ENCODE measurements around the gene SLC26A1.

SLC26A1 gene

DNA sequence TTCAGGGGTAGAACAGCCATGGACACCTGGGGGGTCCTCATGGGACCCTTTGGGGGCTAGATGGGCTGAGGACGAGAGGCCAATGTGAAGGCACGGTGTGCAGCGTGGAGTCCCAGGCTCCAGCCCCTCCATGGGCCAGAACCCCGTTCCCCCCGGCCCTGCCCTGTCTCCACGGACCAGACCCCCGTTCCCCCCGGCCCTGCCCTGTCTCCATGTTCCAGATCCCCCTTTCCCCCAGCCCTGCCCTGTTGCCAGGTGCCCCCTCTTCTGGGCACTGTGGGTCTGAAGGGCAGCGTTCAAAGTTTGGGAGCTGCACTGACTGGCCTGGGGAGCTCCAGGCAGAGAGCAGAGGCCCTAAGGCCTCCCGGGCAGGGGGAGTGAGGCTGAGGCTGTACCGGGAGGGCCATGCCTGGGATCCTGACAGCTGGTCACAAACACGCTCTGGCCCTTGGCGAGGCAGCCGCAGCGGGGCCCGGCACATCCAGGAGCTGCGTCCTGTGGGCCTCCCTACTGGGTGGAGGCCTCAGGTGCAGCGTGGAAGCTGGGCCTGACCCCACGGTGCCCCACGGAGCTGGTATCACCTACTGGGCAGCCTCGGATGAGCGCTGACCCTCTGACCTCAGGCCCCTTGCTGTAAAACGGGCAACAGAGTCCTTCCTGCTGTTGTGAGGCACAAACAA, 28.7 kb downstream of the SLC26A1 start:
- DNase-seq: no peak

DNA sequence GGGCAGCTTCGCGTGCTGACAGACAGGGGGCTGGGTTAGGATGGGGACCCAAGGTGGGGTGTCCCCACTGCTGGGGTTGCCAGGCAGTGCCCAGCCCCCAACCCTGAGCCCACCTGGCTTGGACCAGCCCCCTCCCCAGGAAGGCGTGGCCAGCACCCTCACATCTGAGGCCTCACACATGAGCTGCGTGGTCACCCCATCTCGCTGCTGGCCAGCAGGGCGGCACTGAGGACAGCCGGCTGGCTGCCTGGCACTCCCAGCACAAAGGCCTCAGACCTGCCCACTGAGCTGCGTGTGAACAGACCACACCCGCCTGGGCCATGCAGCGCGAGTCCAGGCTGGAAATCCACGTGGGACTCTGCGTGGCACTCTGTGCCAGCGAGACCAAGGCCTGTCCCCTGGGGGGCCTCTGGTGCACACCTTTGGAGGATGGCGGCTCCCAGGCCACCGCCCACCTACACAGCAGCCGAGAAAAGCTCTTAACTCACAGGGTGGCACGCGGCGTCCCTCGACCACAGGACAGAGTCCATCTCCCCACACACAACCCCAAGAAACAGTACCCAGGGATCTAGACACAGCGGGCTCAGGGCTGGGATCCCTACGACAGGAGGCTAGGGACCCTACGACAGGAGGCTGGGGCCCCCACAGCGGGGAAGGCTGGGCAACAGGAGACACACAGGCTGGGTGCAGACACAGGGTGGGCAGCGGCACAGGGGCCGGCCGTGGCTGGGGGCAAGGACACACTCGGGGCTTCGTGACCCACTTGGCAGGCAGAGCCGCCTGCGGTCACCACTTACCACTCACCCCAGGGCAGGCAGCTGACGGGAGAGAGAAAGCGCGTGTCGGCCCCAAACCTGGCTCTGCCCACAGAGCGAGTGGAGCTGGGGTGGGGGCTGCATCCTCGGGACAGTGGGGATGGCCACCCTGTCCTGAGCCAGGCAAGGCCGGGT, 29.7 kb downstream of the SLC26A1 start:
- no peak for DNase-seq

DNA sequence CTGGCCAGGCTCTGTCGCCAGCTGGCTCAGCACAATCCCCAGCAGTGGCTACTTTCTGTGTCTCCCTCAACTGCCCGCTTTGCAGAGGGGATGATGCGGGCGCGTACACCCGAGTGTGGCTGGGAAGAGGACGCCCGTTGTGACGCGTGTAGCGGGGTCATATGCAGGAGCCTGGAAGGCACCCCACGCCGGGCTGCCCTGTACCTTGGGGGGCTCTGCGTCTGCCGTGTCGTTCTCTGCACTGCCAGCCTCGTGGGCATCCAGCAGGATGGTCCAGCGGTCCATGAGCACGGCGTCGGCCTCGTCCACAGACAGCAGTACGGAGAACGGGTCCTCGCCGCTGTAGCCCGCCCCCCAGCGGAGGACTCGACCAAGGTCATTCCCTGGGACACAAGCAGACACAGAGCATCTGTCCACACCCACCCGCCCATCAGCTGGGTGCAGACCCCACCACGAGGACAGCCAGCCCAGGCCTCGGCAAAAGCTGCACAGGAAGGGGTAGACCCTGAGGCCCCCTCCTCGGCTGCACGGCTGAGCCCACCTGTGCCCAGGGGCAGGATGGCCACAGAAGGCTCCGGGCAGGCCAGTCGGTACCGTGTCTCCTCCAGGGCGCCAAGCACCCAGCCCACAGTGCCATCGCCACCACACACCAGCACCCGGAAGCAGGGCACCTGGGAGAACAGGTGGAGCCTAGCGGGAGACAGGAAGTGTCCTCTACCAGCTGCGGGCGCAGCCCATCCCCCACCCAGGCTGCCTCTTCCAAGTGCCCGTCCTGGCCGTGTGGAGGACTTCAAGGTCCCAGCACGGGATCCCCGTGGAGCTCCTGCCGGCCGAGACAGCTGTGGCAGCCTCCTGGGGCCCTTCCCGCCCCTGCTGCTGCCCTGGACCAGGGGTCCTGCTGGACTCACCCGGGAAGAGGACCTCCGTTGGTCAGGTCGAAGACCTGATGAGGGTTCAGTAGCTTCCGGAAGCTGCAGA, 30.7 kb downstream of the SLC26A1 start:
- DNase-seq: no peak

DNA sequence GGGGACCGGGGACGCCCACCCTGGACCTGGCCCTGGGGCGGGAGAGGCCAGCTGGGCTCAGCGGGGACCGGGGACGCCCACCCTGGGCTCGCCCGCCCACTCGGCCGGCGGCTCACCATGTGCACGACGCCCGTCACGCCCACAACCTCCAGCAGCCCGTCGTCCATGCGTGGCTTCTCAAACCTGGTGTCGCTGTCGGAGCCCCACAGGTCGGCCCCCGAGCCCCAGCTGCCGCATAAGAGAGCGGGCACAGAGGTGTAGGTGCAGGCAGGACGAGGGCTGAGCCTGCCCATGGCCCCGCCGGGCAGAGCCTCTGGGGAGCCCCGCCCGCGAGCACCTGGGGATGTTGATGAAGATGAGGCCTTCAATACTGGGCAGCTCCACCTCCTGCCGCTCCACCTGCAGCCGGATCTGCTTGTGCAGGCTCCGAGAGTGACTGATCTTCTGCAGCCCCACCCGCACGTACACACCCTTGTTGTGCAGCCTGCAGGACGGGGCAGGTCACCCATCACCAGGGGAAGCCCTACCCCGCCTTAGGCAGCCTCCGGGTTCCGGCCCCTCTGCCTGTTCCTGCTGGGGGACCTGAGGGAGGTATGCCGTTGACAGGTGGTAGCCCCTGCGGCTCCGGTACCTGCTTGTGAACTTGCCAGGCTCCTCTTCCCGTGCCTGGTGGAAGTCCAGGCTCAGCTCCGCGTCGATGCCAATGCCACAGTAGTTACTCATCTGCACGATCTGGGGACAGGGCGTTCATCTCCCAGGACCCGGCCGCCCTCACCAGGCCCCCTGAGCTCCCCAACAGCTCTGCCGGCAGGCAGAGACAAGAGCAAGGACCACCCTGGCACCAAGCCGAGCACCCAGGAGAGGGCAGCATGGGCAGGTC, 31.6 kb downstream of the SLC26A1 start:
- no peak for DNase-seq

DNA sequence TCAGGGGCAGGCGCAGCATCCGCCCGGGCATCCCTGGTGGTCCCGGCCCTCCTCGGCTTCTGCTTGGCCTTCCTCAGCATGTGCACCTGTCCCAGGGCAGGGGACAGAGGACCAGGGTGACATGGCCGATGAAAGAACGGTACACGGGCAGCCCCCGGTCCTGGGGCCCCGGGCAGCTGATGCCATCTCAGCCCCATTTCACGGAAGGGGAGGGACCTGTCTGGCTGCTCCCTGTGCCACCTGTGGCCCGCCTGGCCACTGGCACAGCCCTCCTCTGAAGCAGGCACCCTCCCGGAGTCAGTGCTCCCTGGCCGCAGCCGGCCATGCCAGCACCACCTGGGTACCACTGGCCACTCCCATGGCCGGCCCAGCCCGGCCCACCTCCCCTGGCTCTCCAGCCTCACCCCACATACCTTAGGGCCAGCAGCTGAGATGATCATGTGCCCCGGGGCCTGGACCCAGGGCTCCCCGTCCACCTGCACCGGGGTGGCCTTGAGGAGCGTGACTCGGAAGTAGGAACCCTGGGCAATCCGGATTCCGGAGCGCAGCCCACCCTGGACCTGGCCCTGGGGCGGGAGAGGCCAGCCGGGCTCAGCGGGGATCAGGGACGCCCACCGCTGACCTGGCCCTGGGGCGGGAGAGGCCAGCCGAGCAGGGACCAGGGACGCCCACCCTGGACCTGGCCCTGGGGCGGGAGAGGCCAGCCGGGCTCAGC, 32.4 kb downstream of the SLC26A1 start:
- DNase-seq: no peak

DNA sequence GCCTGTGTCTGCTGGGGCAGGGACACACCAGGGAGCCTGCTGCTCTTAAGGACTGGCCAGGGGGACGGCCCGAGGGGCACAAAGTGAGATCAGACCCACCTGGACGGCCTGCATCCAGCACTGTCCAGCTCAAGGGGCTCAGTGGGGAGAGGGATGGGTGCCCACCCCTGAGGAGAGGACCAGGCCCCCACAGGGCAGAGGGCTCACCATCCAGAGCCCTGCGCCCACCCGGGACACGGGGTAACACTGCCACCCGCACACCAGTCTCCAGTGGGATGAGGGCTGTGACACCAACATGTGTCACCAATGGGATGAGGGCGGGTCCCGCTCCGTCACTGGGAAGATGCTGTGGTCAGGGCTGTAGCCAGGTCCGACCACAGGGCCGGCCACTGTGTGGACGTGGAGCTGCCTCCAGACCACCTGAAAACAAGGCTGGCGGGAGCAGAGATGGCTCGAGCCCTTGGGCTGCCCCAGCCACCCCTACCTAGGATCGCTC, 33.0 kb downstream of the SLC26A1 start:
- DNase-seq: no peak

DNA sequence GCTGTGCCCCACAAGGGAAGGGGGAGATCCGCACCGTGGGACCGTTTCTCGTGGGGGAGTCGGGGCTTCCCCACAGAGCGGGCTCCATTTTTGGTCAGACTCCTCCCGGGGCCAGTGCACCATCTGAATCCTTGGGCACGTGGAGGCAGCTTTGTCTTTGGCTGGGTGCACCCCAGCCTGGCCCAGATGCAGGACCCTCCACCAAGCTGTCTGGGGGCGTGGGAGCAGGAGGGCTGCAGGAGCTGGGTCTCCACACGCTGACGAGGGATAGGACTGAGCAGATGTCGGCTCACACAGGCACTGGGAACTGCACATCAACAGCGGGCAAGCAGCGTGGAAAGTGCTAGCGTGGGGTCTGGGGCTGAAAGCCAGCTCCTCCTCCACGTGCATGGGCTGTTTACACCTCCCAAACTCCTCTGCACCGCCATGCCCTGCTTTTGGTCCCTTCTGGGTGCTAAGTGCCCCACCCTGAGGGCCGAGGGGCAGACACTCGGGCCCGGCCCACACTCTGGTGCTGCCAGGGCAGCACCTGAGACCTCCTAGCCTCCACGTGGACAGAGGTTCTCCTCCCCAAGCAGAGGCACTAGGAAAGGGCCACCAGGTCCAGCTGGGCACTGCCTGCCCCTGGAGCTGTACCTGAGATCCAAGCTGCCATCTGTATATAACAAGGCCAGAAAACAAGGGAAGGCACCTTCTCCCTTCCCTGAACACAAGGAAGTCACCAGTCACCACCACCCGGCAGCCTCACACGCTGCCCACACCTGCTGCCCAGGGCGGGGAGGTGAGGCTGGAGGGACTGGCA, 33.7 kb downstream of the SLC26A1 start:
- no peak for DNase-seq

DNA sequence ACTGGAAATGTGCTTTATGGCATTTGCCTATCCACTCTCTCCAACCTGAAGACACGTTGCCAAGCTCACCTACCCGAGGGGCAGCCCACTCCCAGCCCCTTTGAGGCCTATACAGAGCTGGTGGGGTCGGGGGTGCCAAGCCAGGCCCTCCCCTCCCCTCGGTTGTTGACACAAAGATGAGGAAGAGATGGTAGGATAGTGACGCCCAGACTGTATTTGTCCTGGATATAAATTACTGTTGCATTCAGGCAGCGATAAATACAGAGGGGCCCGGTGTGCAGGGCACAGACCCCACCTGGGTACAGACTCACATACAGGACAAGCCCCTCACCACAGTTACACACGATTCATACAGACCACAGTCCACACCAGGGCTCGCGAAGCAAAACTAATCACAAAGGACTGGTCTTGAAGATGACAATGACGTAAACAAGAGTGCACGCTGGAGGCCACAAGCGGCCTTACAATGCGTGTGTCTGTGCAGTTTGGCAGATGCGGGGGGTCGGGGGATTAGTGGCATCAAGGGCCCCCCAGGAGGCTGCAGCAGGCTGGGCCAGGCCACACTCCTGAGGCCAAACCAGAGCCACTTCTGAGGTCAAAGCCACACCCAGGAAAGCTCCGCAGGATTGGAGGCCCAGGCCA, 34.4 kb downstream of the SLC26A1 start:
- no peak for DNase-seq

DNA sequence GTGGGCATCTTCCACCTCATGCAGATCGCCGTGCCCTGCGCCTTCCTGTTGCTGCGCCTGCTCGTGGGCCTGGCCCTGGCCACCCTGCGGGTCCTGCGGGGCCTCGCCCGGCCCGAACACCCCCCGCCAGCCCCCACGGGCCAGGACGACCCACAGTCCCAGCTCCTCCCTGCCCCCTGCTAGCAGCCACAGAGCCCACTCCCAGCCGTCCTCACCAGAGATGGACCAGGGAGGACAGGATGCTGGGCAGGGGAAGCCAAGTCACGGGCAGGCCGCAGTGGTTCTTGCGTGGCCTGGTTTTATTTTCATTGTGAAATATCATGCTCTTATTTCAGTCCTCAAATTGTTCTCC, 34.9 kb downstream of the SLC26A1 start:
- no peak for DNase-seq

DNA sequence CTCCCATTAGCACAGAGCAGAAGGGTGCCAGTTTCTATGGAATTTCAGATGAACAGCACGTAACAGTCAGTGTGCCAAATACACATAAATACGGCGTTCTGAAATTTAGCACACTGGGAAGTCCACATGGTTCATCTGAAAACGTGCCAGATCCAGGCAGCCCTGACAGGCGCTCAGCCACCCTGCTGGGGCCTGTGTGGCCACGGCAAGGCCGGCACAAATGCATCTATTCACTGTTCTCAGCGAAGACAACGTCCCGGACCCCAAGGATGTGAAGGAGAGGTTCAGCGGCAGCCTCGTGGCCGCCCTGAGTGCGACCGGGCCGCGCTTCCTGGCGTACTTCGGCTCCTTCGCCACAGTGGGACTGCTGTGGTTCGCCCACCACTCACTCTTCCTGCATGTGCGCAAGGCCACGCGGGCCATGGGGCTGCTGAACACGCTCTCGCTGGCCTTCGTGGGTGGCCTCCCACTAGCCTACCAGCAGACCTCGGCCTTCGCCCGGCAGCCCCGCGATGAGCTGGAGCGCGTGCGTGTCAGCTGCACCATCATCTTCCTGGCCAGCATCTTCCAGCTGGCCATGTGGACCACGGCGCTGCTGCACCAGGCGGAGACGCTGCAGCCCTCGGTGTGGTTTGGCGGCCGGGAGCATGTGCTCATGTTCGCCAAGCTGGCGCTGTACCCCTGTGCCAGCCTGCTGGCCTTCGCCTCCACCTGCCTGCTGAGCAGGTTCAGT, 35.5 kb downstream of the SLC26A1 start:
- DNase-seq: no peak

DNA sequence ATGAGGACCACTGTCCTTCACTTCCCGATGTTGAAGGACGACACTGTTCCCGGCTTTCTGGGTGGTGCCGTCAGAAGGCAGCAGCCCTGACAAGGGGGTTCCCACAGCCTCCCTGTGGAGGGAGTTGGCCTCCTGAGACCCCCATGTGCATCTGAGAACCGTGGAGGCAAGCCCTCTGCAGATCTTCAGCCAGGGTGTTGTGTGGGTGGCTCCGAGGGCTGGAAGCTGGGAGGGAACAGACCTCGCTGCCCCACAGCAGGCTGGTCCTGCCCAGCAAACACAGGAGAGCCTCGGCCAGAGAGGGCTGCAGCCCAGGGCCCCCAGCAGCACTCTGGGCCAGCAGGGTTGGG, 36.0 kb downstream of the SLC26A1 start:
- no peak for DNase-seq

DNA sequence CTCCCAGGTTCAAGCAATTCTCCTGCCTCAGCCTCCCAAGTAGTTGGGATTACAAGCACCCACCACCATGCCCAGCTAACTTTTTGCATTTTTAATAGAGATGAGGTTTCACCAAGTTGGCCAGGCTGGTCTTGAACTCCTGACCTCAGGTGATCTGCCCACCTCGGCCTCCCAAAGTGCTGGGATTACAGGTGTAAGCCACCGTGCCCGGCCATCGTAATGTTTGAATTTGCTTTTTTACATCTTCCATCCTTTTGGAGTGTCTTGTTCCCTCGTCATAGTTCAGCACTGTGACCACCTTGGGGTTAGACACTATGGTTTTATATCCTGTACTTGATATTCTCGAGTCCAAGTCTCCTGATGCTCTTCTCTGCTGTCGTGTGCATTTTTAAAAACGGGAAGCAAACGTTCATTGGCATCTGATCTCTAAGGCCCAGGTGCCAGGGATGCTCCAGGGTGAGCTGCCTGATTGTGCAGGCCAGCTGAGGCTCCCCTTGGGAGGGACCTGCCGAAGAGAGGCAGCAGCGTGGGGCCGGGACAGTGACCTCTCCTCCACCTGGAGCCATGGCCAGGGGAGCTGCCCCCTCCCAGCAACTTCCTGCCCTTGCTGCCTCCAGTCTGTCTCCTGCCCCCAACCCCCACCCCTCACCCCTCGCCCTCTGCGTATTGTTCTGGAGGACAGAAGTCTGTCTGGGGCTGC, 36.5 kb downstream of the SLC26A1 start:
- DNase-seq: no peak

DNA sequence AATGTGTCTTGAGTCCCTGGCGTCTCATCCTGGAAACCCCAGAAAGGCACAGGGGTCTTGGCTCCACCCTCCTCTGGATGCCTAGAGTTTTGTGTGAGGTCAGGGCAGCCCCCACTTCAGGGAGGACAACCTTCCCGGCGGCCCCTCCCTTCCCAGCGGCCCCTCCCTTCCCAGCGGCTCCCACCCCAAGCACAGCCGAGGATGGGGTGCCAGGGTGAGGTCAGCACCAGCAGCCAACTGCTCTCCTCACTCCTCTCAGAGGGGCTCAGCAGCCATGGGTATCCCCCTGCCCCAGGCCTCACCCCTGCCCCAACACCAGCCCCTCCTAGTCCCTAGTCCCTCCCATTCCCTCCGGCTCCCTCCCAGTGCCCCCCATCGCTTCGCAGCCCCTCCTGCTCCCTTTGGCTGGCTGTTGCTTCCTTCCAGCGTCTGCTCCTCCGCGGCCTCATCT, 37.2 kb downstream of the SLC26A1 start:
- DNase-seq: no peak

DNA sequence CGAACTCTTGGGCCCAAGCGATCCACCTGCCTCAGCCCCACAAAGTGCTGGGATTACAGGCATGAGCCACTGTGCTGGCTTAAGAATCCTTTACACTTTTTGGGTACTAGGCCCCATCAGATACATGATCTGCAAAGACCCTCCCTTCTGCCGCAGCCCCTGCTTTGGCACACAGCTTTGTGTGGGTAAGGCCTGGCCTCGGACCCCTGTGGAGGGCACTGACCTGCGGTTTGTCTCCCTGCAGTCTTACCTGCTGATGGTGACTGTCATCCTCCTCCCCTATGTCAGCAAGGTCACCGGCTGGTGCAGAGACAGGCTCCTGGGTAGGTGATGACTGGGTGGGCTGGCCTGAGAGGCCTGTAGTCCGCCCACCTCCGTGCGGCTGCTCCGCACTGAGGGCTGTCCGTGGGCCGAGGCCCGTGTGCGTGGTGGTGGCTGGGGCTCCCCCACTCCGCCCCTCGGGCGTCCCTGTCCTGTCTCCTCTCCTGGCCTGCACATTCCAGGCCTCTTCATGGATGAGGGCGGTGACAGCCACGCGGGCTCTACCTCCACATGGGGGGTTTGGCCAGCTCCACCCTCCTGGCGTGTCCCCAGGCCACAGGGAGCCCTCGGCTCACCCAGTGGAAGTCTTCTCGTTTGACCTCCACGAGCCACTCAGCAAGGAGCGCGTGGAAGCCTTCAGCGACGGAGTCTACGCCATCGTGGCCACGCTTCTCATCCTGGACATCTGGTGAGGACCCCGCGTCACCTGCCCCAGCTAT, 37.9 kb downstream of the SLC26A1 start:
- no peak for DNase-seq

DNA sequence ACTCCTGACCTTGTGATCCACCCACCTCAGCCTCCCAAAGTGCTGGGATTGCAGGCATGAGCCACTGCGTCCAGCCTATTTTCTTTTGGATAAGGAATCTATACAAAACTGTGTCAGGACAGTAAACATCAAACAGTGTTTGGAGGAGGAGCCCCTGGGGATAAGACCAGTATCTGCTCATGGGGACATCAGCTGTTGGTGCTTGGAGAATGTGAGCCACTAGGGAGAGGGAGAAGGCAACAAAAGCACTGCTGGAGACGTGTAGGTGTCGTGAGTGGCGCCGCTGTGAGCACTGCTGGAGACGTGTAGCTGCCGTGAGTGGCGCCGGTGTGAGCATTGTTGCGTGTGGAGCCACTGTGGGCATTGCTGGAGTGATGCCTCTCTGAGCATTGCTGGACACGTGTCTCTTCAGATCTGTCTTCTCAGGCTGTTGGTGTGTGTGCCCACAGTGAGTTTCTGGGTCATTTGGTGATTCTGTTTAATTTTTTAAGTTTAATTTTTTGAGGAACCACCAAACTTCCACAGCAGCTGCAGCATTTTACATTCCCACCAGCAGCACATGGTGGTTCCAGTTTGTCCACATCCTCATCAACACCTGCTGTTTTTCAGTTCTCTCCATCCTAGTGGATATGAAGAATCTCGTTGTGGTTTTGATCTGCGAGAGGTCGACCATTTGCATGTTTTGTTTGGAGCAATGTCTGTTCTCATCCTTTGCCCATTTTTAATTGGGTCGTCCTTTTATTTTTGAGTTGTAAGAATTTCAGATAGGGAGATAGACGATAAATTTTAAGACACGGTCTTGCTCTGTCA, 38.8 kb downstream of the SLC26A1 start:
- no peak for DNase-seq

DNA sequence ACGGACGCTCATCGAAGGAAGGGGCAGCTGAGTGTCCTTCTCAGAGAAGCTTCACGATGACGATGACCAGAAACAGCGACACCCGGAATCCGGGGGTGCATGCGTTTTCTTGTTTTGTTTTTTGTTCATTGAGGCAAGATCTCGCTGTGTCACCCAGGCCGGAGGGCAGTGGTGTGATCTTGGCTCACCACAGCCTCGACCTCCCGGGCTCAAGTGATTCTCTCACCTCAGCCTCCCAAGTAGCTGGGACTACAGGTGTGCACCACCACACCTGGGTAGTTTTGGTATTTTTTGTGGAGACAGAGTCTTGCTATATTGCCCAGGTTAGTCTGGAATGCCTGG, 39.7 kb downstream of the SLC26A1 start:
- DNase-seq: no peak

Data from activated naive CD4-positive, alpha-beta T cell (primary cell).